Upper lobe of right lung (tissue), 1 donor: ENCODE measurements around the gene TLE5. TPM values are rescaled to one million over a fixed set of nuclear protein-coding genes. Genes with fewer than 3 reads are reported as not detected.
A peak's percentile ranks its signal among the peaks of the same experiment; 100 is the strongest.

Source experiments
- ATAC-seq: fragments of 200-7000 bp; cut with Tn5 transposase; one replicate; pipeline ENCODE4 v1.9.1; 2020; ENCODE audit warnings: mild to moderate bottlenecking, moderate library complexity
- DNase-seq: peaks from one replicate; pipeline ENCODE4 v3.0.0-alpha.2; 2020
- H3K27ac ChIP-seq: fragments of 200-600 bp; one replicate; pipeline ENCODE4 v1.8.0; 2022
- H3K27me3 ChIP-seq: fragments of 200-600 bp; one replicate; pipeline ENCODE4 v1.8.0; 2022; ENCODE audit warnings: mild to moderate bottlenecking
- H3K36me3 ChIP-seq: fragments of 200-600 bp; one replicate; pipeline ENCODE4 v1.8.0; 2022
- H3K4me1 ChIP-seq: fragments of 200-600 bp; one replicate; pipeline ENCODE4 v1.8.0; 2022
- H3K4me3 ChIP-seq: fragments of 200-600 bp; one replicate; pipeline ENCODE4 v1.8.0; 2022; ENCODE audit warnings: mild to moderate bottlenecking
- H3K9me3 ChIP-seq: fragments of 200-600 bp; one replicate; pipeline ENCODE4 v1.8.0; 2022
- CTCF ChIP-seq: fragments of 200-600 bp; IDR thresholded peaks from one replicate; pipeline ENCODE4 v1.8.0; 2022; ENCODE audit warnings: antibody characterized with exemption
- intact Hi-C: fragments of 100-400 bp; cut with DNase I; formaldehyde crosslinking; loops from one replicate; pipeline ENCODE4 v1.11.0; 2022
- total RNA-seq: library from RNA; stranded (reverse); fragmentation: NEBNext Ultra II Directional; extraction: Animal tissue kit (Norgen Biotek cat#: 25700); gene quantifications from one replicate; pipeline ENCODE4 v1.2.1, GENCODE V29; 2021
- donor health status: DM: no; HTN: yes; CAD: no; lungs with severe emphysema.

The TLE5 gene
- total RNA-seq, 1 donor from 2014 or later, result 458 TPM

GRCh38 chr19:3034656-3035541 lies 27.4 kb downstream of the TLE5 start:
- no peak for TF ChIP-seq CTCF
- peak overlapping the region; percentile 89 for H3K27ac ChIP-seq
- no peaks in the 10 kb centered on the region for H3K27me3 ChIP-seq
- H3K4me3 ChIP-seq, result peak overlapping the region; percentile 68
- H3K4me1 ChIP-seq, result peaks cover 19% of the 10 kb centered on the region
- H3K9me3 ChIP-seq, result no peaks in the 10 kb centered on the region
- intact Hi-C loops, result no loop called here
- DNase-seq, result no peak
- H3K36me3 ChIP-seq, result no peaks in the 10 kb centered on the region
- peak; percentile 3 for ATAC-seq

GRCh38 chr19:3034406-3034655 lies 28.0 kb downstream of the TLE5 start:
- no peaks in the 10 kb centered on the region for H3K27me3 ChIP-seq
- H3K4me3 ChIP-seq, result no peak overlapping the region
- no peak overlapping the region for H3K27ac ChIP-seq
- DNase-seq, result no peak
- H3K4me1 ChIP-seq, result peaks cover 19% of the 10 kb centered on the region
- intact Hi-C loops, result no loop called here
- no peak for TF ChIP-seq CTCF
- H3K9me3 ChIP-seq, result no peaks in the 10 kb centered on the region
- H3K36me3 ChIP-seq, result no peaks in the 10 kb centered on the region
- no peak for ATAC-seq

- no peaks in the 10 kb centered on the region for H3K27me3 ChIP-seq
- peaks cover 19% of the 10 kb centered on the region for H3K4me1 ChIP-seq
- DNase-seq (no peak), ATAC-seq (no peak)
- H3K9me3 ChIP-seq, result no peaks in the 10 kb centered on the region
- H3K36me3 ChIP-seq, result no peaks in the 10 kb centered on the region
- no peak overlapping the region for H3K4me3 ChIP-seq
- intact Hi-C loops, result no loop called here
- H3K27ac ChIP-seq, result no peak overlapping the region
- no peak for TF ChIP-seq CTCF
Measured at GRCh38 chr19:3033595-3034405, 28.5 kb downstream of the TLE5 start.

GRCh38 chr19:3031607-3031867 lies 30.8 kb downstream of the TLE5 start:
- DNase-seq (no peak), ATAC-seq (no peak)
- H3K36me3 ChIP-seq, result no peaks in the 10 kb centered on the region
- intact Hi-C loops, result no loop called here
- no peaks in the 10 kb centered on the region for H3K9me3 ChIP-seq
- H3K27me3 ChIP-seq, result no peaks in the 10 kb centered on the region
- peaks cover 22% of the 10 kb centered on the region for H3K4me1 ChIP-seq
- H3K4me3 ChIP-seq, result no peak overlapping the region
- no peak overlapping the region for H3K27ac ChIP-seq
- TF ChIP-seq CTCF, result no peak

- peak within 1 kb of the TSS; percentile 49 for H3K27ac ChIP-seq
- no peaks in the 10 kb centered on the region for H3K9me3 ChIP-seq
- no peaks in the 10 kb centered on the region for H3K27me3 ChIP-seq
- peak within 1 kb of the TSS; percentile 59 for H3K4me3 ChIP-seq
- no peak for TF ChIP-seq CTCF
- intact Hi-C loops, result no loop called here
- peak; percentile 40 for ATAC-seq
- no peaks in the 10 kb centered on the region for H3K36me3 ChIP-seq
- peaks cover 8% of the 10 kb centered on the region for H3K4me1 ChIP-seq
- no peak for DNase-seq
Measured at GRCh38 chr19:3029065-3029923, 33.0 kb downstream of the TLE5 start, which contains the start of gene TLE2. TSS of gene TLE2 (minus strand) at chr19:3029280. CDS start at chr19:3028904, 376 bp downstream.
